Occipital lobe (tissue), 1 donor: ENCODE data around the gene PREPL. TPM values are rescaled to one million over a fixed set of nuclear protein-coding genes. Genes with fewer than 3 reads are reported as not detected.

ENCODE experiments used
- total RNA-seq: library from RNA; depleted of rRNA; stranded (reverse); fragments of >200 nt; gene quantifications from one replicate; pipeline ENCODE4 v1.2.3, GENCODE V29; 2014

PREPL gene
- total RNA-seq, 1 donor from 2014 or later, result 150 TPM

Other genes with a start within 250 kb of the PREPL start
- 64.7 TPM for gene PPM1B, start 192.6 kb downstream of the PREPL start, total RNA-seq
- 0.16 TPM for gene SLC3A1, start 86.0 kb downstream of the PREPL start, total RNA-seq
- 6.7 TPM for gene CAMKMT, start 453 bp upstream of the PREPL start, total RNA-seq